22Rv1 (cell line): ENCODE results near the gene INTS1.
A peak's percentile ranks its signal among the peaks of the same experiment; 100 is the strongest.

Source experiments
- H3K27ac ChIP-seq: fragments of 450-650 bp; 2 replicates; pipeline ENCODE4 v1.5.1; 2017
- ZFX ChIP-seq: fragments of 450-650 bp; IDR thresholded peaks from 2 replicates; pipeline ENCODE4 v1.6.1; 2017; ENCODE audit warnings: antibody characterized with exemption, borderline replicate concordance
- TF ChIP-seq, protein P1 (sequence below): fragments of 450-650 bp; IDR thresholded peaks from 2 replicates; pipeline ENCODE4 v1.5.1; 2017; ENCODE audit warnings: mild to moderate bottlenecking

INTS1 gene

DNA sequence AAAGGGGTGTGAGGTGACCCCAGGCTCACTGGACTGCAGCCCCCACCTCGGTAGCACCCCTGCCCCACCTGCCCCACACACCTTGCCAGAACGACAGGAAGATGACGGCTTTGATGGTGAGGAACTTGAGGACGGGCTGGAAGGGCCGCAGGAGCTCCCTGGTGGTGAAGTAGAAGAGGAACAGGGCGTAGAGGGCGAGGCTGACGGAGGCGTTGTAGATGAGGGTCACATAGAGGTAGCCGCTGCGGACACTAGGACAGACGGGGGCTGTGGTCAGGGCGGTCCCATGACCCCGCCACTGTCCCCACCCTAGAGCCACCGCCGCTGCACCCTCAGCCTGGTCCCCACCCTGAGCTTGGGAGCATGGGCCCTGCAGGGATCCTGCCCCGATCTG lies 44.2 kb upstream of the INTS1 start:
- H3K27ac ChIP-seq, result no peak overlapping the region
- TF ChIP-seq, protein P1, sequence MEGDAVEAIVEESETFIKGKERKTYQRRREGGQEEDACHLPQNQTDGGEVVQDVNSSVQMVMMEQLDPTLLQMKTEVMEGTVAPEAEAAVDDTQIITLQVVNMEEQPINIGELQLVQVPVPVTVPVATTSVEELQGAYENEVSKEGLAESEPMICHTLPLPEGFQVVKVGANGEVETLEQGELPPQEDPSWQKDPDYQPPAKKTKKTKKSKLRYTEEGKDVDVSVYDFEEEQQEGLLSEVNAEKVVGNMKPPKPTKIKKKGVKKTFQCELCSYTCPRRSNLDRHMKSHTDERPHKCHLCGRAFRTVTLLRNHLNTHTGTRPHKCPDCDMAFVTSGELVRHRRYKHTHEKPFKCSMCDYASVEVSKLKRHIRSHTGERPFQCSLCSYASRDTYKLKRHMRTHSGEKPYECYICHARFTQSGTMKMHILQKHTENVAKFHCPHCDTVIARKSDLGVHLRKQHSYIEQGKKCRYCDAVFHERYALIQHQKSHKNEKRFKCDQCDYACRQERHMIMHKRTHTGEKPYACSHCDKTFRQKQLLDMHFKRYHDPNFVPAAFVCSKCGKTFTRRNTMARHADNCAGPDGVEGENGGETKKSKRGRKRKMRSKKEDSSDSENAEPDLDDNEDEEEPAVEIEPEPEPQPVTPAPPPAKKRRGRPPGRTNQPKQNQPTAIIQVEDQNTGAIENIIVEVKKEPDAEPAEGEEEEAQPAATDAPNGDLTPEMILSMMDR, result 0 out of 2 replicates have a peak, but pooled peaks have one; percentile 7
- TF ChIP-seq ZFX, result no peak

DNA sequence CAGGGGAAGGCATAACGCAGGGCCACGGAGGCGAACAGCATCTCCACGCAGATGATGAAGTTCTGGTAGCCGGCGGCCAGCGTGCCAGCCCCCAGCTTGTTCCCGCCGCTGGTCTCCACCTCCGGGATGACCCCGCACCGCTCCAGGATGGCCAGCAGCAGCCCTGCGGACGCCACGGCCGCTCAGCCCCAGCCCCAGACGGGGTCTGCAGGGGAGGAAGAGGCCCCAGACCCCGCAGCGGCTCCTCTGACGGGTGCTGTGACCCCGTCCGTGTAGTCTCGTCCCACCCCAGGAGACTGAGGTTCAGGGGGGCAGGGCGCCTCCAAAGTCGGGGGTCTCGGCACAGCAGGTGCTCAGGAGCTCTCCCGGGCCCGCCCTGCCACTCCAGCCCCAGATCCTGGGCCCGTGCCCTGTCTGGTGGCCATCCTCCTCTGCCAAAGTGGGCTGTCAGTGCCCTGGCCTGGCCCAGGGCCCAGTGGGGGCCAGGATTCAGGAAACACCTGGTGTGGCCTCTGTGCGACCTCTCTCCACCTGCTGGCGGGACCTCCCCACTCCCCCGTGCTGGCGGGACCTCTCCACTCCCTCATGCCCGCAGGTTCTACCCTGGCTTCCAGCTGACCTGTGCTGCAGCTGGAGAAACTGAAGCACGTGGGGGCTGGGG lies 43.7 kb upstream of the INTS1 start:
- no peak for TF ChIP-seq ZFX
- TF ChIP-seq, protein P1, result no peak

DNA sequence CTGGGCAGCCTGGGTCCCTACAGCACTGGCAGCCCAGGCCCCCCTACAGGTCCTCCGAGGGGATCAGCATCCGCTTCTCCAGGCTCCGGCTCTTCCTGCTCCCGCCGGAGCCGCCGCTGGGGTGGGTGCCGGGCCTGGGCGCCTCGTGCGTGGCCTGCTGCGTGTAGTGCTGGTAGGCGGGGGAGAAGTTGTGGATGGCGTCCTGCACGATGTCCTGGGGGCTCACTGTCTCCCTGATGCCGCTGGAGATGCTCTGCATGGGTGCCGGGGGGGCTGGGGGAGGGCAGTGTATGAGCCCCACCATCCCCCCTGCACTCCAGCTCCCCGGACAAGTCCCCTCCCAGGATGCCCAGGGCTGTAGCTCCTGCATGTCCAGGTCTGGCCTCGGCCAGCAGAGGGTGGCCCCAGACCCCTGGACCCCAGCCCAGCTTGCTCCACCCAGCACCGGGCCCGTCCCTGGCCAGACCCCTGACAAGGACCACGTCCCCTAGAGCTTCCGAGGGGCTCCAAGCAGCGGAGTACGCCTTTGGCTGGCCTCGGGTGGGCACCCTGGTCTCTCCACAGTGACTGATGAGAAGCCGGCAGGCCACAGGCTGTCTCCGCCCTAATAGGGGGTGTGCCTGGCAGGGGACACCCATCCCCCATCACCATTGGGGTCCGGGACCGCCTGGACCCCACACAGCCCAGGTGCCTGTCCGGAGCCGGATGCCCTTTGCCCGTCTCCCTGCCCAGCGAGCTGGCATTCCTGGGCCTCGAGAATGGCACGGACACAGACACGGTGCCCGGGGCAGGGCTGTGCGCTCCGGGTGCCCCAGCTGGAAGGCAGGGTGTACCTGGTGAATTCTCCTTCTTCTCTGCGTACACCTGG lies 43.0 kb upstream of the INTS1 start:
- TF ChIP-seq, protein P1, result no peak
- TF ChIP-seq ZFX, result no peak
- H3K27ac ChIP-seq, result no peak overlapping the region

More for the DNA sequence above, 43.7 kb upstream of the INTS1 start:
- no peak overlapping the region for H3K27ac ChIP-seq

DNA sequence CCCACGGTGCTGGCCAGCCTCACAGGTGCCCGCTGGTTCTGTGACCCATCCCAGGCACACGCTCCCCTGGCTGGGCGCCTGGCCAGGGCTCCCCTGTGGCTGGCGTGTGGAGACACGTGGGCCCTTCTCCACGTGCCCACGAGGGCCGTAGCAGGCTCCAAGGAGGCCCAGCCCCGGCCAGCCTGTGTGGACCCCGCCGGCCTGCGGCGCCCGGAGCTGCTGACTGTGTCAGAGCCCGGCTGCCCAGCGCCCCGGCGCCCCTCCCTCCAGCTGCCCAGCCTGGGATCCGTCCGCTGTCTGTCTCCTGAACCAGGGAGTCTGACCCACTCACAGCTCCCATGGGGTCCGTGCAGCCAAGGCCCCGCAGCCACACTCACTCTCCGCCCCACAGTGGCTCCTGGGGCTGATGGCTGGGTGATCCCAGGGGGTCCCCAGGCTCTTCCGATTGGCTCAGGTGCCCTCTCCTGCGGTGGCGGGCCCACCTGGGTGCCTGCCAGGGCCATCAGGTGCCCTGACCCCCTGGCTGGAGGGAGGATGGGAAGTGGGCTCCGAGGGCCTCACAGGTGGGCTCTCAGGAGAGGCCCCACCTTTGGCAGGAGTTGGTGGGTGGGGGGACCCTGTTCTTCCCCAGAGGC lies 42.2 kb upstream of the INTS1 start:
- no peak overlapping the region for H3K27ac ChIP-seq
- TF ChIP-seq, protein P1, result no peak
- no peak for TF ChIP-seq ZFX

DNA sequence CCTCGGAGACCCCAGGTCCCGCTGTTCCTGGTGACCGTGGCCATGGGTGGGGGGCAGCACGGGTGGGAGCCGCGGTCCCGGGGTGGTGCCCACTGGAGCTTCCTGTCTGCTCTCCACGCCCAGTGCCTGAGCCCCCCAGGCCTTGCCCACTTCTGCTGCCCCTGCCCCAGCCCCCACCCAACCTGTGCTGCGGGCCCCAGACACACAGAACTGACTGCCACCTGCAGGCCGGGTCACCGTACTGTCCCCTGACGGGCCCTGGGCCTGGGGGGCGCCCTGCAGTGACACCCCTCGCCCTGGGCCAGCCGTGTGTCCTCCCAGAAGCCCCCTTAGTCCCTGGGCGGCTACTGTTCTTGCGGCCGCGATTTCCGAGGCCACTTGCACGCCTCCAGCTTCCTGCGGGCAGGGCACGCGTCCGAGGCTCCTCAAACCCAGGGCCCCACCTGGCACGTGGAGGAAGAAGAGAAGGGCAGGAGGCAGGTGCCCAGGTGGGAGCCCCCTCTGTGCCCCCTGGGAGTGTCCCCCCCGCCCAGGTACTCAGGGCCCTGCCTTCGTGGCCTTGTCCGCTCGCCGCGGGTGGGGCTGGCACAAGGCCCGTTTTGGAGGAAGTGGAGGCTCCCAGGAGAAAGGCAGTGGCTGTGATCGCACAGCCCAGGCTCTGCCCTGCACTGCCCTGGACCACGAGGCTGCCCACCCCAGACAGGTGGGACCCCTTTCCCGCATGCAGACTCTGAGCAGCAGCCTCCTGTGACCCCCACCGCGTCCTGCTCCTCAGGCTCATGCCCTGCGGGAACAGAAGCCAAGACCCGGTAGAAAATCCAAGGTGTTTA lies 41.4 kb upstream of the INTS1 start:
- TF ChIP-seq, protein P1, result peak; percentile 12; the same call in 1 of the 2 replicates
- TF ChIP-seq ZFX, result no peak
- H3K27ac ChIP-seq, result no peak overlapping the region

DNA sequence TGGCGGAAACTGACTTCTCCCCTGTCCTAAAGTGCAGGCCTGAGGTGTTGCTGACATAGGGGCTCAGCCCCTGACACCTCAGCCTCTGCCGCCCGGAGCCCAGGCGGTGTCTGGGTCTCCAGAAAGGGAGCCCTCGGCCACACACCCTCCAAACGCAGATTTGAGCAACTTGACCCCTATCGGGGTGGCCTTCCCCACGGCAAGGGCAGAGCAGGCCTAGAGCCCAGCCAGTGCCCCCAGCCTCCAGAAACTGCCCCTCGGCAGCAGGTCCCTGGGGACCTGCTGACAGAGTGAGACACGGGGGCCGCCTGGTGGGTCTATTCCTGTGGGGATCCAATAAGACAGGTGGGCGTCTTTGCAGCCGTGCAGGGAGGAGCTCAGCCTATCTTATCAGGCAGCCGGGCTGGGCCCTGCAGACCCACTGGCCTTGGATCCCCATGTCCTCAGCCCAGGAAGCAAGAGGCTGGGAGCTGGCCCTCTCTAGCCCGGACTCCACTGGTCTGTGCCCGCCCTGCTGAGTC lies 40.8 kb upstream of the INTS1 start:
- peak overlapping the region; percentile 46 for H3K27ac ChIP-seq
- TF ChIP-seq ZFX, result no peak
- TF ChIP-seq, protein P1, result no peak
